COLO668 (cell line): ENCODE measurements around the gene TRPV2.
"Not testable (repeated sequence)": the region's sequence is repeated elsewhere in the genome, so short reads cannot be mapped to it uniquely, and the experiment has no call there.

Experiments
- DNase-seq: peaks from one replicate; lab custom pipeline; 2025; ENCODE audit not compliant: unreplicated experiment; lab: John Stamatoyannopoulos, UW

The TRPV2 gene, protein sequence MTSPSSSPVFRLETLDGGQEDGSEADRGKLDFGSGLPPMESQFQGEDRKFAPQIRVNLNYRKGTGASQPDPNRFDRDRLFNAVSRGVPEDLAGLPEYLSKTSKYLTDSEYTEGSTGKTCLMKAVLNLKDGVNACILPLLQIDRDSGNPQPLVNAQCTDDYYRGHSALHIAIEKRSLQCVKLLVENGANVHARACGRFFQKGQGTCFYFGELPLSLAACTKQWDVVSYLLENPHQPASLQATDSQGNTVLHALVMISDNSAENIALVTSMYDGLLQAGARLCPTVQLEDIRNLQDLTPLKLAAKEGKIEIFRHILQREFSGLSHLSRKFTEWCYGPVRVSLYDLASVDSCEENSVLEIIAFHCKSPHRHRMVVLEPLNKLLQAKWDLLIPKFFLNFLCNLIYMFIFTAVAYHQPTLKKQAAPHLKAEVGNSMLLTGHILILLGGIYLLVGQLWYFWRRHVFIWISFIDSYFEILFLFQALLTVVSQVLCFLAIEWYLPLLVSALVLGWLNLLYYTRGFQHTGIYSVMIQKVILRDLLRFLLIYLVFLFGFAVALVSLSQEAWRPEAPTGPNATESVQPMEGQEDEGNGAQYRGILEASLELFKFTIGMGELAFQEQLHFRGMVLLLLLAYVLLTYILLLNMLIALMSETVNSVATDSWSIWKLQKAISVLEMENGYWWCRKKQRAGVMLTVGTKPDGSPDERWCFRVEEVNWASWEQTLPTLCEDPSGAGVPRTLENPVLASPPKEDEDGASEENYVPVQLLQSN

DNA sequence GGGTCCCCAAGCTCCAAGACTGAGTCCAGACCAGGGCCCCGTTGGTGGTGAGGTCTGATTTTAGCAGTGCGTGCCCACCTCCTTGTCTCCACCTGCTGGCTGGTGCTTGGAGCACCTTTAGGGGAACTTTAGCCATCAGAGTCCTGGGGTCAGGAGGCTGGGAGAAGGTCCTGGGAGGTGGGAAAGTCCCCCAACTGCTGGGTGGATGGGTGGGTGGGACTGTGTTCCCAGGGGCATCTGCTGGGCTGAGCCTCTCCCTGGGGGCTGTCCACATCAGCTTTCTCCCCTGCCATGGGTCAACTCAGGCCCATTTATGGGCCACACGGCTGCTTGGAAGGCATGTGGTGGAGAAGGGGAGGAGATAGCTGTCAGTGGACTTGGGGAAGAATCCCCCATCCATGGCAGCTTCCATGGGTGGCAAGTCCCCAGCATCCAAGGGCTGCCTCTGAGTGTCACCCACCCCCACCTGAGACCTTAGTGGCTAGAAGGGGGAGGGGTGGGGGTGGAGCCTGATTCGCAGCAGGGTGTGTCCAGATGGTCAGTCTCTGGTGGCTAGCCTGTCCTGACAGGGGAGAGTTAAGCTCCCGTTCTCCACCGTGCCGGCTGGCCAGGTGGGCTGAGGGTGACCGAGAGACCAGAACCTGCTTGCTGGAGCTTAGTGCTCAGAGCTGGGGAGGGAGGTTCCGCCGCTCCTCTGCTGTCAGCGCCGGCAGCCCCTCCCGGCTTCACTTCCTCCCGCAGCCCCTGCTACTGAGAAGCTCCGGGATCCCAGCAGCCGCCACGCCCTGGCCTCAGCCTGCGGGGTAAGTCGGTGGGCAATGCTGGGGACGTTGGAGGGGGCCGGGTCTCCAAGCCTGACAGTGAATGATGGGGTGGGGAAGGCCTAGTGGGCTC lies at the start of gene TRPV2:
TSS of gene TRPV2 (plus strand) at position 541 of the 894 bp plus-strand sequence. CDS start 2,098 bp downstream, outside the sequence.
- DNase-seq = peak; percentile 27

- peak; percentile 1 for DNase-seq
Measured at GRCh38 chr17:16371742-16372141, 43.6 kb upstream of the TRPV2 start.

DNA sequence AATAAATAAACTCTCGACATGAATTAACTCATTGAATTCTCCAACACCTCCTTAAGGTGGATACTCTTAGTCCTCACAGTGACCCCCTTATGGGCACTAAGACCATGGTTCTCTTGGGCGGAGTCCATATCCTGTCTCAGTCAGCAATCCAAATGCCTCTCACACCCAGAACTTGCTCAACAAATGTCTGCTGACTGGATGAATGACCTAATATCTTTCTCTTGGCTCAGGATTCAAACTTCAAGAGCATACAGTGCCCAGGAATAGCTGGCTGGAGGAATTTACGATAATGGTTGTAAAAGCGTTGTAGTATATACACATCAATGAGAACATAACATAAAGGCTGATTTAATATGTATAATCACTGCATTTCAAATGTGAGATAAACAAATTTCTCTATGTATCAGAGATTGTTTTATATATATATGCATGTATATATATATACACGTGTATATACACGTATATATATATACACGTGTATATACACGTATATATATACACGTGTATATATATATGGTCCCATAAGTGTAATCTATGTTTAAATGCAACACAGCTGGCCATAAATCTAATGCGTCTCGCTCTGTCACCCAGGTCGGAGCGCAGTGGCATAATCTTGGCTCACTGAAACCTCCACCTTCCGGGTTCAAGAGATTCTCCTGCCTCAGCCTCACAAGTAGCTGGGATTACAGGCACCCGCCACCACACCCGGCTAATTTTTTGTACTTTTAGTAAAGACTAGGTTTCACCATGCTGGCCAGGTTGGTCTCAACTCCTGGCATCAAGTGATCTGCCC lies 41.0 kb upstream of the TRPV2 start:
- DNase-seq = no peak

- no peak for DNase-seq
Measured at GRCh38 chr17:16377941-16378341, 37.4 kb upstream of the TRPV2 start.

DNA sequence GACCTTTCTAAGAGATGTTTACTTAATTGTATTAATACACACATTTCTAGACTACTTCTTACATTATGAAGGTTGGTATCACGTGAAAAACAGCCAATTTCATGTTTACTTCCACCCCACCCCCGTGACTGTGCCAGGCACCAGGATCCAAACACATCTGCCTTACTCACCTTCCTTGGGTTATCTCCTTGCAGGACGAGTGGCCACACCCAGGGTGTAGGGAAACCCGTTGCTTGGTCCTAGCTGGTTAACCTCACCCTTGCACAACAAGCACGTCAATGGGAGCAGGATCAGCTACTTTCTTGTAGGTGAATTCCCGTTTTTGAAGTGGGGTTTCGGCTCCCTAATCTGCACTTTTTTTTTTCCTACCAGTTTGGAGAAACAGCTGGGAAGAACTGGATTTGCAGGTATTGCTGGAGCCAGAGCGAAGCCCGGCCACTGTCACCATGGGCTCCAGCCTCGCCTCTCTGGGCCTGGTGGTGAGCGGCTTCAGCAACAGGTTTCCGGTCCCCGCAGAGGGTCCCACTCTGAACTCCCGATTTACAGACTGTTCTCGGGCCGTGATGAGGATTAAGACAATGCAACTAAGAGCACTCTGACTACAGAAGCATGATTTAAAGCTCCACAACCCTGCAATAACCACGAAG lies 36.6 kb upstream of the TRPV2 start:
- no peak for DNase-seq

DNA sequence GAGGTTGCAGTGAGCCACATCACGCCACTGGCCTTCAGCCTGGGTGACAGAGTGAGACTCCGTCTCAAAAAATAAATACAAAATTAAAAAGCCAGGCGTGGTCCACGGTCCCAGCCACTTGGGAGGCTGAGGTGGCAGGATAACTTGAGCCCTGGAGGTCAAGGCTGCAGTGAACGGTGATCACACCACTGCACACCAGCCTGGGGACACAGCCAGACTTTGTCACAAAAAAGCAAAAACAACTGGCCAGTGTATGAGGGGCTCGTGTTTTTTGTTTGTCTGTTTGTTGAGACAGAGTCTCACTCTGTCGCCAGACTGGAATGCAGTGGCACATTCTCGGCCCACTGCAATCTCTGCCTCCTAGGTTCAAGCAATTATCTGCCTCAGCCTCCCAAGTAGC lies 35.7 kb upstream of the TRPV2 start:
- DNase-seq = no peak

GRCh38 chr17:16380640-16381495 lies 34.5 kb upstream of the TRPV2 start, which contains the start of gene UBB:
UBB (plus strand) TSS chr17:16381091; CDS start chr17:16381908, 817 bp downstream.
- peak; percentile 89 for DNase-seq

GRCh38 chr17:16381496-16381820 lies 33.9 kb upstream of the TRPV2 start:
- no peak for DNase-seq

DNA sequence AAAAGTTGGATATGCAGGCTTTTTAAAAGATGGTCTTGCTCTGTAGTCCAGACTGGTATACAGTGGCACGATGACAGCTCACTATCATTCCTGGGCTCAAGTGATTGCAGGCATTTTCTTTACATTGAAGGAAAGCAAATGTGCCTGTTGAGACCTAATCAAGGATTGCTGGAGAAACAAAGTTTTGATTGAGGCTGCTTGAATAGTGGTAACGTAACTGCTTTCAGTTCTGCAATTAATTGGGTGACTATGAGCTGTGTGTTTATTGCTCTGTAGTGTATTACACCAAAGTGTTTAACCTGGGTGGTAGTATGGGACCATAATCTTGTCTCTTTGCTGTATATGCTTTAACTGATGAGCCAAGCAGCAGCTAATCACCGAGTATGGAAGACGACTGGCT lies 32.2 kb upstream of the TRPV2 start:
- DNase-seq = no peak

DNA sequence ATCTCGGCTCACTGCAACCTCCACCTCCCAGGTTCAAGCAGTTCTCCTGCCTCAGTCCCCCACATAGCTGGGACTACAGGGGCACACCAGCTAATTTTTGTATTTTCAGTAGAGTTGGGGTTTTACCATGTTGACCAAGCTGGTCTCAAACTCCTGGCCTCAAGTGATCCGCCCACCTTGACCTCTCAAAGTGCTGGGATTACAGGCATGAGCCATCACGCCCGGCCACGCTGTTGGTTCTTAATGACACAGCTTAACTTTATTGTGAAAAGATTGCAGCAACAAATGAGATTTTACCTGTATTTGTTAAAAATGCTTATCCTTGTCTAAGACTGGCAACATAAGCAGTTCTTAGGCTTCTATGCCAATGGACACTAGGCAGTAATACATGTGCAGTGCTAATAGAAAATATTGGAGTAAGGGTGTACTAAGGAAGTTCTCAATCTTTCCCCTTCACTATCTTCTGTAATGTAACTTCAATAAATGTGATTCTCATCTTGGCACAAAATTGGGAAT lies 31.5 kb upstream of the TRPV2 start:
- DNase-seq = no peak

- no peak for DNase-seq
Measured at GRCh38 chr17:16384557-16384956, 30.8 kb upstream of the TRPV2 start.

- not testable (repeated sequence) for DNase-seq
Measured at GRCh38 chr17:16386126-16386507, 29.3 kb upstream of the TRPV2 start.

- no peak for DNase-seq
Measured at GRCh38 chr17:16391451-16391850, 23.9 kb upstream of the TRPV2 start.

- not testable (repeated sequence) for DNase-seq
Measured at GRCh38 chr17:16392491-16392890, 22.9 kb upstream of the TRPV2 start.

GRCh38 chr17:16395887-16396286 lies 19.5 kb upstream of the TRPV2 start:
- DNase-seq = not testable (repeated sequence)

- not testable (repeated sequence) for DNase-seq
Measured at GRCh38 chr17:16396693-16397092, 18.7 kb upstream of the TRPV2 start.

DNA sequence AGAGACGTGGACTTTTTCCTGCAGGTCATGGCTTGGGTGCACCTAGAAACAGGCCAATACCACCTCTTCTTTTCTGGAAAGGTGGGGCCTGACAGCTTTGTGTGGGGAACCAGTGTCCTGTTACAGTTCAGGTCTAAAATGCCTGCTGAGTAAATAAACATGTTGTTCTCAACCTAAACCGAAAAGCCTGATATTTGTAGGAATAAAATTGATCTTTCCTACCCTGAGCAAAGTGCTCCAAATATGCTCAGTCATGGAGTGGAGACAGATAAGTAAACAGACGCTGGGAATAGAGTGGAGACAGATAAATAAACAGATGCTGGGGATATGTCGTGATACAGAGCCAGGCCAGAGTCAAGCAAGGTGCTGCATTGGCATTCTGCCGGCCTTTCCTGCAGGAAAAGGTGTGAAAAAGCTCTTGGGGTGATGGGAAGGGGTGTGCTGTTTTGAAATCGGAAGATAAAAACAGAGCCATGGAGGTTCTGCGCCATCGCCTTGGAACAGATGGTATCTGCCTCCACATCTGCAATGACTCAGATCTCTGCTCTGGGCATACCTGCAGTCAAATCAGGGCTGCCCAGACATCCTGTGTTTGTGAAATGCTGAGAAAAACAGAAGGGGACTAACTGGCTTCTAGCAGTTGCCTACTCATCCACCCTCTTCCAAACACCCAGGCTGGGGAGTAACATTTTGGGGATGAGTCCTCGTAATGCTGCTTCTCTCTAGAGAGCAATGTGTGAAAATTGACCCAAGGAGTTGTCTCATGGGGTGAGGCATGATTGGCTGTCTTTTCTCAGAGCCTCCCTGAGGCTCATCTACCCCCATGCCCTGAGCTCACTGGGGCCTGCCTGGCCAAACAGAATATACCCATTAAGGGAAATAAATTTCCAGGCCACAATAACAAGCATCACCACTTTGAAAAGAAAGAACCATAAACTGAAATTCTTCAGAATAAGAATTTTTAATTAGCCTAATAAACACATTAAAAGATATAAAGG lies 16.8 kb upstream of the TRPV2 start:
- DNase-seq = peak; percentile 35

- DNase-seq = not testable (repeated sequence)
Measured at GRCh38 chr17:16403847-16404246, 11.5 kb upstream of the TRPV2 start.
